ENCODE measurements around the gene SLC22A12.

The SLC22A12 gene

DNA sequence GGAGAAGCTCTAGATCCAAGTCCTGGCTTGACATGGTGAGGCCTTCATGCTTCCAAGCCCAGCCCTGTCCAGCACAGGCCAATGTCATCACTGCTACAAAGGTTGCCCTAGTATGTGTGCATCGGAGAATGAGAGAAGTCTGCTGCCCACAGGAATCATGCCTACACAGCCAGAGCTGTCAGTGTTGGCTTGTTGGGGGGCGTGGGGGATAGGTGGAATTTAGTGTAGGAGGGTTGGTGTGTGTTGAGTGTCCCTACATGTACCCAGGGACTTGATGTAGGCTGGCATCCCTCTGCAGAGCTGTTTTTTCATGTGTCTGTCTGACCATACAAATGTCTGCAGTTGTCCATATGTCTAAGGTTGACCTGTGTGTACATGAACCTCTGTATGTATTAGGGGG lies 37.6 kb downstream of the SLC22A12 start:
- H3K27ac Mint-ChIP-seq, result no peak overlapping the region
- intact Hi-C loops (cut with micrococcal nuclease), result no loop called here
- H3K4me1 Mint-ChIP-seq (ENCODE audit: low read depth), result peaks cover 41% of the 10 kb centered on the region
- H3K4me3 Mint-ChIP-seq, result no peak overlapping the region
- no peaks in the 10 kb centered on the region for H3K9me3 Mint-ChIP-seq
- H3K27me3 Mint-ChIP-seq, result no peaks in the 10 kb centered on the region
- no peaks in the 10 kb centered on the region for H3K36me3 Mint-ChIP-seq (ENCODE audit: low read depth)

DNA sequence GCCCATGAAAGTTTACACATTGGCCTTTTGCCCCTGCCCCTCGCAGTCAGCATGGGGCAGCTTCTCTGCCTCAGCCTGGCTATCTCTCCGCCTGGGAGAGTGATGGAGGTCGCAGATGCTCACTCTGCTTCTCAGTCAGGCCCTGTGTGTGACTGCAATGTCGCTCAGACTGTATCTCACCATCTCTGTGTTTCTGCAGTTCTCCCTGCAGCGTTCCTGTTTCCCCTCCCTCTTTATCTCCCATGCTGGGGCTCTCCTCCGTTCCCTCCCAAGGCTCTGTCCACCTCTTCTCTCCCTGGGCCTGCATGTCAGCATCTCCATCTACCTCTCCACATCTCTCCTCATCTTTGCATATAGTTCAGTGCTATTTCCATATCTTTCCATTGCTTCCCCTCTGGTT lies 38.1 kb downstream of the SLC22A12 start:
- no peaks in the 10 kb centered on the region for H3K27me3 Mint-ChIP-seq
- intact Hi-C loops (cut with micrococcal nuclease), result no loop called here
- peaks cover 41% of the 10 kb centered on the region for H3K4me1 Mint-ChIP-seq (ENCODE audit: low read depth)
- H3K9me3 Mint-ChIP-seq, result no peaks in the 10 kb centered on the region
- H3K36me3 Mint-ChIP-seq (ENCODE audit: low read depth), result no peaks in the 10 kb centered on the region
- no peak overlapping the region for H3K4me3 Mint-ChIP-seq
- no peak overlapping the region for H3K27ac Mint-ChIP-seq

DNA sequence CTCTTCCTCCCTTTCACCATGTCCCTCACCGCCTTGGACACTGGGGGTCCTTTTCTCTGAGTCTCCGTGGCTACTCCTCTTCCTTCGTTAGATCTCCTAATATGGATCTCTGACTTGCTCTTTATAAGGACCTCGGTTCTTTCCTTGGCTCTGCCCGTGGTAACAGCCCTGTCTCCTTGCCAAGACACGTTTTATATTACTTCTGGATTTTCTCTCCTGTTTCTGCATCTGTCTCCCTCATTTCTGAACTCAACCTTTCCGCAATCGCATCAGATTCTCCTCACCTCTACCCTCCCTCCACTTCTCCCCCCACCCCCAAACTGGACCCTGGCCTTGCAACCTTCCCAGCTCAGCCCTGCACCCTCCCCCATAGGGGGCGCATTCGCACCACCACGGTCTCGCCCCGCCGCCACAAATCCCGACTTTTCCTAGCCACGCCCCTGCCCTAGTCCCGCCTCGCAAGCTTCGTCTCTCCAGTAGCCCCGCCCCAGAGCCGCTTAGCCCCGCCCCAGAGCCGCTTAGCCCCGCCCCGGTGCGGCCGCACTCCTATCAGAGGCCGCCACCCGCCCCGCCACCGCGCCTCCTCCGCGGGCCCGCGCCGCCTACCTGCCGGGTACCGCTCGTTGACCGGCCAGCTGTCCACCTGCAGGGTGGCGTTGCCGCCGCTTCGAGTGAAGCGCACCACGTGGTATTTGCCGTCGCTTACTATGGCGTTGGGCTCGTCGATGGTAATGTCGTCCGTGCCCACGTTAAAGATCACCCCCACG lies 39.0 kb downstream of the SLC22A12 start:
- H3K36me3 Mint-ChIP-seq (ENCODE audit: low read depth), result no peaks in the 10 kb centered on the region
- no peaks in the 10 kb centered on the region for H3K9me3 Mint-ChIP-seq
- H3K27me3 Mint-ChIP-seq, result no peaks in the 10 kb centered on the region
- H3K27ac Mint-ChIP-seq, result no peak overlapping the region
- H3K4me1 Mint-ChIP-seq (ENCODE audit: low read depth), result peaks cover 41% of the 10 kb centered on the region
- intact Hi-C loops (cut with micrococcal nuclease), result no loop called here
- H3K4me3 Mint-ChIP-seq, result no peak overlapping the region

DNA sequence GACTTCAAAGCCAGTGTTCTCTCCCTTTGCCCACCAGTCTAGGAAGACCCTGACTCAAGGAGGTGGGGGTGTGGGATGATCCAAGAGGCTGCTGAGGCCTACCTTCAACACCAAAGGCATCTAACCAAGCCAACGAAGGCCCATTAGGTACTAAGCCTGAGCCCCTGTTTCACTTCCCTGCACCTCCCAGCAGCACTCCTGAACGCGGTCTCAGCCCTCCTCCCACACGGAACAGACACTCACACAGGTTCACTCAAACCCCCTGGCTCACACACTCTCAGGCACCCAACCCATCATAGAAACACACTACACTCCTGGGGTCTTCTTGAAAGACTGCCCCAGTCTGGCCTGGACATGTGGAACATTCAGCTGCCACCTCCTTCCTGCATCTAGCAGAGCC lies 40.7 kb downstream of the SLC22A12 start:
- intact Hi-C loops (cut with micrococcal nuclease), result no loop called here
- no peak overlapping the region for H3K27ac Mint-ChIP-seq
- peaks cover 31% of the 10 kb centered on the region for H3K4me1 Mint-ChIP-seq (ENCODE audit: low read depth)

DNA sequence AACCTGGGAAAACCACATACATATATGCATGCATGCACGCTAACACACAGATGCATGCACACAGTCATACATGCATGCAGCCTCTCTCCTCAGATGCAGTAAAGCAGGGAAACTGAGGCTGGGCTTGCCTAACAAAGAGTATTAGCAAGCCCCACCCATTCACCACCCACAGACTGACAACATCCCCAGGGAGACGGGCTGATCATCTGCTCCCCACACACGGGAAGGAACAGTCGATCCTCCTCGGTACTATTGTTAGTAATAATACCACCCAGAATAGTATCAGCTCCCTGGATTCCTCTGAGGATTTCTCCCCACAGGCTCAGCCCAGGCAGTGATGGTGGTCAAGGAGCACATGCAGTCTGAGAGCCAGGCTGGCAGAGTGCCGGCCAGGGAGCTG lies 41.2 kb downstream of the SLC22A12 start:
- Mint-ChIP-seq H3K27me3 (peaks cover 4% of the 10 kb centered on the region), H3K4me3 (no peak overlapping the region), H3K4me1 (ENCODE audit: low read depth) (peaks cover 30% of the 10 kb centered on the region), H3K9me3 (no peaks in the 10 kb centered on the region), H3K36me3 (ENCODE audit: low read depth) (no peaks in the 10 kb centered on the region), H3K27ac (no peak overlapping the region)
- intact Hi-C loops (cut with micrococcal nuclease), result no loop called here

More for the DNA sequence above, 40.7 kb downstream of the SLC22A12 start:
- Mint-ChIP-seq H3K9me3 (no peaks in the 10 kb centered on the region), H3K27me3 (peaks cover 4% of the 10 kb centered on the region), H3K36me3 (ENCODE audit: low read depth) (no peaks in the 10 kb centered on the region), H3K4me3 (no peak overlapping the region)

DNA sequence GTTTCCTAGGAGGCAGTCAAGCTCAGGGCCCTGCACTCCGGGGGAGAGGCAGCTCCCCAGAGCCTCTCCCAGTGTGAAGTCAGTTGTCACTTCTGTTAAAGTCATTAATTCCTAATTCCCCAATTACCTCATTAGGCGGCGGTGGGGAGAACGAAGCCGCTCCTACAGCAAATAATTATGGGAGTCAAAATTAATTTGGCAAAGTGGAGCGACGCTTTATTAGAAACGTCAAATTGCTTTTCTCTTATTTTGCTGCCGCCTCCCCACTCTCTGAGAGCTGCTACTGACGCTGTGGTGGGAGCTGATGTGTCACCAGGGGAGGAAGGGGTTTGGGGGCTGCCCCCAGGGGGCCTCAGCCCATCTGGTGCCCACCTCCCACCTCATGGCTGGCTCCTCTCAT lies 41.6 kb downstream of the SLC22A12 start:
- Mint-ChIP-seq H3K27ac (no peak overlapping the region), H3K27me3 (peaks cover 6% of the 10 kb centered on the region), H3K4me3 (no peak overlapping the region), H3K4me1 (ENCODE audit: low read depth) (peaks cover 30% of the 10 kb centered on the region), H3K36me3 (ENCODE audit: low read depth) (no peaks in the 10 kb centered on the region), H3K9me3 (no peaks in the 10 kb centered on the region)
- intact Hi-C loops (cut with micrococcal nuclease), result no loop called here

DNA sequence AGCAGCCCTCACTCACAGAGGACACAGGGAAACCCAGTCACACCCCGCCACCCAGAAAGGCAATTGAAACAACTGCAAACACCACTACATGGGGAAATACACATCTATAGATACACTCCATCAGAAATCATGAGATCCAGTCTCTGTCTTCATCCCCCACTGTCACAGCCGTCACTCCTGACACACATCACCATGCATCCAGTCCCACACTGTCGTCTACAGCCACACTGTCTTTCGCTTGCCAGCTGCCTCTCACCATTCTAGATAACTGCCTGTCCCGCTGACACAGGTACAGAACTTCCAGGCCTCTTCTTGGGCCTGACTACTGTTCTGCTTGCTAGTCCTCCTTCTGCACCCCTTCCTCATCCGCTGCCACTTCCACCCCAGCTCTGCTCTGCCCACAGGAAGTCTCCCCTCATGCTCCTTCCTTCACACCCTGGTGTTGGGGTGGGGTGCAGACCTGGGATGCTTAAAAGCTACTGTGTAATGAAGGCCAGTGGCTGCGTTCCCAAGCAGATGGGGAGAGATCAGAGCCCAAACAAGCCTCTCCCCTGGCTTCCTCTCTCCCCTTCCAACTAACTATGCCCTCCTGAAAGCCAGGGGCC lies 42.6 kb downstream of the SLC22A12 start:
- Mint-ChIP-seq H3K27me3 (peaks cover 8% of the 10 kb centered on the region), H3K4me1 (ENCODE audit: low read depth) (peaks cover 30% of the 10 kb centered on the region), H3K4me3 (no peak overlapping the region), H3K27ac (no peak overlapping the region), H3K9me3 (no peaks in the 10 kb centered on the region), H3K36me3 (ENCODE audit: low read depth) (no peaks in the 10 kb centered on the region)
- intact Hi-C loops (cut with micrococcal nuclease), result no loop called here

DNA sequence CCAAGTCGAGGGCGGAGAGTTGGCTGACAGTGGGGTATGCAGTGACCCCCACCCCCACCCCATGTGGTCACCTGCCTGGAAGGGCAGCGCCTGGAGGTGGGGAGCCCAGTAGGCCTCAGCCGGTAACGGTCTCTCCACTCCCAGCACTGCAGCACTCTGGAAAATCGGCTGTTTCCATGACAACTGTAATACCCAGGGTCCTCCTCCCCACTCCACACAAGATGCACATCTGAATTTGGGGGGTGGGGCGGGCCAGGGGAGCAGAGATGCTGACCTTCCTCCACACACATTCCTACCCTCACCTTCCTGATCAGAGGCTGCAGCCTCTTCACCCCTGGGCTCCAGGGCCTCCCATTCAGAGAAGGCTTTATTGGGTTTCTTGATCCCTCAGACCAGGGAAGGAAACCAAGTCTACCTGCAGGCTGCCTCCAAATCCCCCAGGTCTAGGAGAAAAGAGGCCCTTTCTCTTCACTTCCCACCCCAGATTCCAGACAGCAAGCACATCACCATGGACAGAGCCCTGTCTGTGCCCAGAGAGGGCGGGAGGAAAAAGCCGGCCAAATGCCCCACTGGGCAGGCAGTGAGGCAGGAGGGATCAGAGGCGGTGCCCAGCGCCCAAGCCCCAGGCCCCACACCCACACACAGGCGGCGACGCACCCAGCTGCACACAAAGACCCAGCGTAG lies 46.5 kb downstream of the SLC22A12 start:
- H3K36me3 Mint-ChIP-seq (ENCODE audit: low read depth), result no peaks in the 10 kb centered on the region
- peaks cover 23% of the 10 kb centered on the region for H3K4me1 Mint-ChIP-seq (ENCODE audit: low read depth)
- H3K9me3 Mint-ChIP-seq, result no peaks in the 10 kb centered on the region
- intact Hi-C loops (cut with micrococcal nuclease), result no loop called here
- H3K27me3 Mint-ChIP-seq, result peaks cover 9% of the 10 kb centered on the region
- no peak overlapping the region for H3K27ac Mint-ChIP-seq
- no peak overlapping the region for H3K4me3 Mint-ChIP-seq

DNA sequence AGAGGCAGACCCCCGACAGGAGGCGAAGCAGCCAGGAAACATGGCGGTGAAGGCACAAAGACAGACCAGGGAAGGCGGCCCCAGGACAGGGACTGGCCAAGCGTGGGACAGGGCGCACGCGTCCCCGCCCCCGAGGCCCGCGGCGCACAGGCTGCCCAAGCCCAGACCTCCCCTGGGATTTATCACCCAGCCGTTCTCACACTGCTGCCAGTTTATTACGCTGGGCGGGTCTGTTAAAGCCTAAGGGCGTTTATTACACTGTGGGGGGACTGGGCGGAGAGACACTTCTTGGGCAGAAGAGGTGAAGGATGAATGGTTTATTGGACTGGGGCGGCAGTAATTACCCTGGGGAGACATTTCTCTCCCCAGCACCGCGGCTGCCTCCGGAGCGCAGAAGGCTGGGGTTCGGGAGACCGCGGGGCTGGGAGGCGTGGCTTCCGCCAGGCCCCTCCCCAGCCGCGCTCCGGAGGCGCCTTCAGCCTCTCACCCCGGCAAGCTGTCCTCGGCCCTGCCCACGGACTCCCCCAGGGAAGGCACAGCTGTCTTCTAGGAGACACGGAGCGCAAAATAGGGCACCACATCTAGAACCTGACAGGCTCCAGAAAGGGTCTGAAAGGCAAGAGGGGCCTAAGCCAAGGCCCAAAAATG lies 47.1 kb downstream of the SLC22A12 start:
- Mint-ChIP-seq H3K27ac (no peak overlapping the region), H3K27me3 (peaks cover 12% of the 10 kb centered on the region), H3K4me3 (no peak overlapping the region), H3K4me1 (ENCODE audit: low read depth) (peaks cover 23% of the 10 kb centered on the region), H3K36me3 (ENCODE audit: low read depth) (no peaks in the 10 kb centered on the region), H3K9me3 (no peaks in the 10 kb centered on the region)
- intact Hi-C loops (cut with micrococcal nuclease), result no loop called here

DNA sequence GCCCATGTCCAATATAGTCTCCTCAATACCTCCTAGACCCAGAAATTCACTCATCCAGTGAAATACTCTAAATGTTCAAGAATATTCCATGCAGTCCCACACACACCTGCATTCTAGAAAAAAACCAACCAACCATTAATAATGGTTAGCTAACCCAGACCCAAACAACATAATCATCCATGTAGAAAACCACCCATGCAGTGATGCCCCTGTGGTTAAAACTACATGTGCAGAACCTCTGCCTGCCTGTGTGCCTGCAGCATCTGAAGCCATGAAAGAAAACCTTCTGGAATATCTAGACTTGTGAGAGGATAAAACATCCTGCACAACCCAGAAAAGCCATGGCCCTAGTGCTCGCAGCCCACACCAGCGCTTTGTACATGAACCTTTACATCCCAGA lies 47.8 kb downstream of the SLC22A12 start:
- Mint-ChIP-seq H3K36me3 (ENCODE audit: low read depth) (no peaks in the 10 kb centered on the region), H3K4me1 (ENCODE audit: low read depth) (peaks cover 18% of the 10 kb centered on the region), H3K27me3 (peaks cover 16% of the 10 kb centered on the region), H3K4me3 (no peak overlapping the region), H3K27ac (no peak overlapping the region), H3K9me3 (no peaks in the 10 kb centered on the region)
- intact Hi-C loops (cut with micrococcal nuclease), result no loop called here

DNA sequence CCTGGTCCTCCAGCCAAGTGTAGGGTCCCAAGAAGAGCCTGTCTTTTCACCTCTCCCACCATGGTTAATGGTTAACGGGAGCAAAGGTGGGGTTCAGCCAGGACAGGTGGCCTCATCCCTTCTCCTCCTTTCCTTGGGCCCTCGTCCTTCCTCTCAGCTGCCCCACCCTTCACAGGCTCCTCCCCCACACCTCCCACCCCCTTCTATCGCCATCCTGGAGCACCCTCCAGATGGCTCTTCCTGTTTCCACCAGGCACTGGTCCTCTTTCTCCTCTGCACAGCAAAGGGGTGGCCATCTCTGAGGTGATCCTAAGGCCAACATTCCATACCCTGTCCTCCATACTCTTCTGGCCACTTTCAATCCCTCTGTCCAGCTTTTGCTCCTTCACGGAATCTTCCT lies 48.9 kb downstream of the SLC22A12 start:
- Mint-ChIP-seq H3K27ac (no peak overlapping the region), H3K36me3 (ENCODE audit: low read depth) (no peaks in the 10 kb centered on the region), H3K9me3 (no peaks in the 10 kb centered on the region), H3K27me3 (peaks cover 27% of the 10 kb centered on the region), H3K4me1 (ENCODE audit: low read depth) (peaks cover 8% of the 10 kb centered on the region), H3K4me3 (no peak overlapping the region)
- intact Hi-C loops (cut with micrococcal nuclease), result no loop called here

DNA sequence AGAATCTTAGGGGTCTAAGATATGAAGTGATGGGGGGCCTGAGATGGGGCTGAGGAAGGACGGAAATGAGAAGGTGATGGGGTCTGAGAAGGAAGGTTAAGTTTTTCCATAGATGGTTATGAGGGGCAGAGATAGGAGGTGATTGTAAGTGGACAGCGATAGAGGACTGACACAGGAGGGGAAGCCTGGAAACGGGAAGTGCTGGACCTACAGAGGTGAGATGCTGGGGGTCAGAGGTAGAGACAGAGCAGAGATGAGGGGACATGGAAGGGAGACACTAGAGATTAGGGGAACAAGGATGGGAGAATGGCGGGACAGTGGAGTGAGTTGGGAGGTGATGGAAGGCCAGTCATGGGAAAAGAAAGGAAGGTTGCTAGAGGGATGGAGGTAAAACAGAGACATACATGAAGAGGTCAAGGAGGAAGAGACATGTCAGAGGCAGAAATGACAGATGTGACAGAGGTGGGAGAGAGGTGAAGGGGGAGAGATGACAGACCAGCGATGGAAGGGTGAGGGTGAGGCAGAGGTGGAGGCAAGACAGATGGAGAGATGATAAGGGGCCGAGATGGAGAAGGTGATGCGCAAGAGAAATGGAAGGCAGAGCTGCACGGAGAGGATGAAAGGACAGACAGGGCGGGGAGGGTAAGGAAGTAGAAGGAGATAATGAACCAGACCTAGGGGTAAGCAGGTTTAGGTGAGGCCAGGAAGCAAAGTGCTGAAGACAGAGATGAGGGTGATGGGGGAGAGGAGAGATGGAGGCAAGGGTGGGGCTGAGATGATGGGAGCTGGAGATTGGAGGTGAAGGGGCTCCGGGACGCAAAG lies 50.8 kb downstream of the SLC22A12 start:
- H3K36me3 Mint-ChIP-seq (ENCODE audit: low read depth), result no peaks in the 10 kb centered on the region
- H3K27ac Mint-ChIP-seq, result no peak overlapping the region
- H3K4me3 Mint-ChIP-seq, result no peak overlapping the region
- intact Hi-C loops (cut with micrococcal nuclease), result no loop called here
- peaks cover 38% of the 10 kb centered on the region for H3K27me3 Mint-ChIP-seq
- no peaks in the 10 kb centered on the region for H3K9me3 Mint-ChIP-seq
- peaks cover 4% of the 10 kb centered on the region for H3K4me1 Mint-ChIP-seq (ENCODE audit: low read depth)

DNA sequence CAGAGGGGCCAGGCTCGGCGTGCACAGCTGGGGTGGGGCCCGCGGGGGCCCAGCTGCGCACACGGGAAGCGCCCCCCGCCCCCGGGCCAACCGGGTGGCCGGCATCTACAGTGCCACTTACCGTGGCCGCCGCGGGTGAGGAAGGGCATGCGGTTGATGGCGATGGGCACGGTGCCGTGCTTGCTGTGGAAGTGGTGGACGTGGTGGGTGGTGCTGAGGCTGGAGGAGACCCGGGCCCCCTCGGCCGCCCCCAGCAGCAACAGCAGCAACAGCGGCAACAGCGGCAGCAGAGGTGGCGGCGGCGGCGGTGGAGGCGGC lies 51.4 kb downstream of the SLC22A12 start:
- intact Hi-C loops (cut with micrococcal nuclease), result no loop called here
- no peak overlapping the region for H3K4me3 Mint-ChIP-seq
- H3K9me3 Mint-ChIP-seq, result no peaks in the 10 kb centered on the region
- H3K4me1 Mint-ChIP-seq (ENCODE audit: low read depth), result peaks cover 4% of the 10 kb centered on the region
- peaks cover 41% of the 10 kb centered on the region for H3K27me3 Mint-ChIP-seq
- no peak overlapping the region for H3K27ac Mint-ChIP-seq
- no peaks in the 10 kb centered on the region for H3K36me3 Mint-ChIP-seq (ENCODE audit: low read depth)
